Activated CD4-positive, alpha-beta T cell treated with anti-CD3 and anti-CD28 coated beads, Interleukin-2, amount 10 ng/mL, durations not matched to agents 24 days and 14 days (primary cell): ENCODE results near the gene FILIP1L. TPM values are rescaled to one million over a fixed set of nuclear protein-coding genes. Genes with fewer than 3 reads are reported as not detected.

Source experiments
- DNase-seq: peaks from one replicate; pipeline ENCODE4 v3.0.0; 2022
- H3K27ac Mint-ChIP-seq: one replicate; pipeline ENCODE4 v1.8.0; 2022; ENCODE audit warnings: mild to moderate bottlenecking, mixed read lengths
- H3K27me3 Mint-ChIP-seq: one replicate; pipeline ENCODE4 v1.8.0; 2022; ENCODE audit warnings: mixed read lengths
- H3K36me3 Mint-ChIP-seq: one replicate; pipeline ENCODE4 v1.8.0; 2022; ENCODE audit warnings: low read depth, mild to moderate bottlenecking, mixed read lengths
- H3K4me1 Mint-ChIP-seq: one replicate; pipeline ENCODE4 v1.8.0; 2021; ENCODE audit warnings: mixed read lengths
- H3K4me3 Mint-ChIP-seq: one replicate; pipeline ENCODE4 v1.8.0; 2022; ENCODE audit warnings: mild to moderate bottlenecking, moderate library complexity, mixed read lengths
- H3K9me3 Mint-ChIP-seq: one replicate; pipeline ENCODE4 v1.8.0; 2021; ENCODE audit warnings: mixed read lengths
- intact Hi-C: fragments of 100-400 bp; cut with micrococcal nuclease; formaldehyde crosslinking; loops from one replicate; pipeline ENCODE4 v1.15.1; 2023
- total RNA-seq: library from RNA; stranded (reverse); gene quantifications from 2 replicates; pipeline ENCODE4 v1.2.3, GENCODE V29; 2022

FILIP1L gene
- total RNA-seq, 1 donor from 2014 or later = 1.4 TPM

- intact Hi-C loops = no loop called here
- H3K36me3 Mint-ChIP-seq = peaks cover 2% of the 10 kb centered on the region
- H3K9me3 Mint-ChIP-seq = peaks cover 5% of the 10 kb centered on the region
- H3K27me3 Mint-ChIP-seq = no peaks in the 10 kb centered on the region
- DNase-seq = no peak
- H3K4me1 Mint-ChIP-seq = peaks cover 22% of the 10 kb centered on the region
- no peak overlapping the region for H3K4me3 Mint-ChIP-seq
- H3K27ac Mint-ChIP-seq = no peak overlapping the region
Measured at GRCh38 chr3:100005665-100006393, 108.5 kb downstream of the FILIP1L start.

- Mint-ChIP-seq H3K36me3 (peaks cover 2% of the 10 kb centered on the region), H3K27me3 (no peaks in the 10 kb centered on the region)
Measured at GRCh38 chr3:100004931-100005330, 109.4 kb downstream of the FILIP1L start.

GRCh38 chr3:100003609-100004503 is 110.4 kb downstream of the FILIP1L start:
- no peak overlapping the region for H3K27ac Mint-ChIP-seq
- intact Hi-C loops = no loop called here
- H3K4me3 Mint-ChIP-seq = no peak overlapping the region
- peaks cover 4% of the 10 kb centered on the region for H3K9me3 Mint-ChIP-seq
- peaks cover 2% of the 10 kb centered on the region for H3K36me3 Mint-ChIP-seq
- DNase-seq = no peak
- peaks cover 17% of the 10 kb centered on the region for H3K4me1 Mint-ChIP-seq
- no peaks in the 10 kb centered on the region for H3K27me3 Mint-ChIP-seq

More at GRCh38 chr3:100004931-100005330, 109.4 kb downstream of the FILIP1L start:
- no peak overlapping the region for H3K27ac Mint-ChIP-seq
- H3K4me3 Mint-ChIP-seq = no peak overlapping the region
- intact Hi-C loops = no loop called here
- H3K4me1 Mint-ChIP-seq = peaks cover 20% of the 10 kb centered on the region
- no peak for DNase-seq
- H3K9me3 Mint-ChIP-seq = peaks cover 5% of the 10 kb centered on the region

GRCh38 chr3:100002599-100003350 is 111.5 kb downstream of the FILIP1L start:
- intact Hi-C loops = no loop called here
- peaks cover 2% of the 10 kb centered on the region for H3K36me3 Mint-ChIP-seq
- H3K4me3 Mint-ChIP-seq = no peak overlapping the region
- no peaks in the 10 kb centered on the region for H3K27me3 Mint-ChIP-seq
- no peak overlapping the region for H3K27ac Mint-ChIP-seq
- no peak for DNase-seq
- peaks cover 6% of the 10 kb centered on the region for H3K9me3 Mint-ChIP-seq
- peaks cover 17% of the 10 kb centered on the region for H3K4me1 Mint-ChIP-seq

GRCh38 chr3:100001526-100002270 is 112.6 kb downstream of the FILIP1L start:
- Mint-ChIP-seq H3K4me3 (no peak overlapping the region), H3K27me3 (no peaks in the 10 kb centered on the region), H3K27ac (no peak overlapping the region), H3K4me1 (peaks cover 15% of the 10 kb centered on the region), H3K9me3 (peaks cover 6% of the 10 kb centered on the region), H3K36me3 (peaks cover 2% of the 10 kb centered on the region)
- DNase-seq = no peak
- intact Hi-C loops = no loop called here

- intact Hi-C loops = no loop called here
- Mint-ChIP-seq H3K27me3 (no peaks in the 10 kb centered on the region), H3K27ac (no peak overlapping the region), H3K4me3 (no peak overlapping the region), H3K9me3 (peaks cover 10% of the 10 kb centered on the region), H3K4me1 (peaks cover 13% of the 10 kb centered on the region), H3K36me3 (peaks cover 2% of the 10 kb centered on the region)
- DNase-seq = no peak
Measured at GRCh38 chr3:100001083-100001482, 113.2 kb downstream of the FILIP1L start.

GRCh38 chr3:99999536-99999935 is 114.8 kb downstream of the FILIP1L start:
- H3K4me3 Mint-ChIP-seq = no peak overlapping the region
- H3K27me3 Mint-ChIP-seq = no peaks in the 10 kb centered on the region
- intact Hi-C loops = no loop called here
- H3K4me1 Mint-ChIP-seq = peaks cover 8% of the 10 kb centered on the region
- DNase-seq = no peak
- no peak overlapping the region for H3K27ac Mint-ChIP-seq
- peaks cover 13% of the 10 kb centered on the region for H3K9me3 Mint-ChIP-seq
- H3K36me3 Mint-ChIP-seq = peaks cover 4% of the 10 kb centered on the region

- no peak overlapping the region for H3K4me3 Mint-ChIP-seq
- no peaks in the 10 kb centered on the region for H3K27me3 Mint-ChIP-seq
- no peaks in the 10 kb centered on the region for H3K4me1 Mint-ChIP-seq
- peaks cover 24% of the 10 kb centered on the region for H3K9me3 Mint-ChIP-seq
- H3K27ac Mint-ChIP-seq = no peak overlapping the region
- peaks cover 2% of the 10 kb centered on the region for H3K36me3 Mint-ChIP-seq
- intact Hi-C loops = no loop called here
- DNase-seq = no peak
Measured at GRCh38 chr3:99997293-99997692, 117.0 kb downstream of the FILIP1L start.

GRCh38 chr3:99990179-99990578 is 124.1 kb downstream of the FILIP1L start:
- Mint-ChIP-seq H3K4me1 (no peaks in the 10 kb centered on the region), H3K27me3 (no peaks in the 10 kb centered on the region), H3K36me3 (no peaks in the 10 kb centered on the region), H3K9me3 (peaks cover 12% of the 10 kb centered on the region), H3K27ac (no peak overlapping the region), H3K4me3 (no peak overlapping the region)
- DNase-seq = no peak
- intact Hi-C loops = no loop called here

- Mint-ChIP-seq H3K4me3 (no peak overlapping the region), H3K36me3 (no peaks in the 10 kb centered on the region), H3K9me3 (no peaks in the 10 kb centered on the region), H3K27ac (no peak overlapping the region), H3K27me3 (no peaks in the 10 kb centered on the region), H3K4me1 (no peaks in the 10 kb centered on the region)
- no peak for DNase-seq
- intact Hi-C loops = no loop called here
Measured at GRCh38 chr3:99984668-99985067, 129.6 kb downstream of the FILIP1L start.

GRCh38 chr3:99984139-99984538 is 130.2 kb downstream of the FILIP1L start:
- H3K4me3 Mint-ChIP-seq = no peak overlapping the region
- H3K27ac Mint-ChIP-seq = no peak overlapping the region
- no peaks in the 10 kb centered on the region for H3K27me3 Mint-ChIP-seq
- intact Hi-C loops = no loop called here
- DNase-seq = no peak
- no peaks in the 10 kb centered on the region for H3K9me3 Mint-ChIP-seq
- no peaks in the 10 kb centered on the region for H3K36me3 Mint-ChIP-seq
- no peaks in the 10 kb centered on the region for H3K4me1 Mint-ChIP-seq

GRCh38 chr3:99982650-99983049 is 131.7 kb downstream of the FILIP1L start:
- H3K4me3 Mint-ChIP-seq = no peak overlapping the region
- no peaks in the 10 kb centered on the region for H3K27me3 Mint-ChIP-seq
- H3K36me3 Mint-ChIP-seq = no peaks in the 10 kb centered on the region
- intact Hi-C loops = no loop called here
- no peaks in the 10 kb centered on the region for H3K9me3 Mint-ChIP-seq
- no peaks in the 10 kb centered on the region for H3K4me1 Mint-ChIP-seq
- no peak overlapping the region for H3K27ac Mint-ChIP-seq
- no peak for DNase-seq

GRCh38 chr3:99981138-99981537 is 133.2 kb downstream of the FILIP1L start:
- no peaks in the 10 kb centered on the region for H3K4me1 Mint-ChIP-seq

More at GRCh38 chr3:99981138-99981537, 133.2 kb downstream of the FILIP1L start:
- Mint-ChIP-seq H3K4me3 (no peak overlapping the region), H3K27me3 (no peaks in the 10 kb centered on the region), H3K9me3 (no peaks in the 10 kb centered on the region), H3K27ac (no peak overlapping the region), H3K36me3 (no peaks in the 10 kb centered on the region)
- DNase-seq = no peak
- intact Hi-C loops = no loop called here
